Osteocyte (in vitro differentiated cells): ENCODE data around the gene NHS. TPM values are rescaled to one million over a fixed set of nuclear protein-coding genes. Genes with fewer than 3 reads are reported as not detected.

Experiments used
- DNase-seq: peaks from one replicate; pipeline ENCODE4 v3.0.0; 2021; ENCODE audit warnings: mixed read lengths; ENCODE audit not compliant: unreplicated experiment; ENCODE audit errors: extremely low spot score
- H3K27ac Mint-ChIP-seq: one replicate; pipeline ENCODE4 v1.8.0; 2021; ENCODE audit warnings: mild to moderate bottlenecking, mixed read lengths; ENCODE audit not compliant: unreplicated experiment
- H3K27me3 Mint-ChIP-seq: one replicate; pipeline ENCODE4 v1.8.0; 2021; ENCODE audit warnings: mixed read lengths; ENCODE audit not compliant: unreplicated experiment
- H3K36me3 Mint-ChIP-seq: one replicate; pipeline ENCODE4 v1.8.0; 2021; ENCODE audit warnings: mixed read lengths; ENCODE audit not compliant: unreplicated experiment
- H3K4me1 Mint-ChIP-seq: one replicate; pipeline ENCODE4 v1.8.0; 2021; ENCODE audit warnings: mixed read lengths; ENCODE audit not compliant: unreplicated experiment
- H3K4me3 Mint-ChIP-seq: one replicate; pipeline ENCODE4 v1.8.0; 2021; ENCODE audit warnings: mild to moderate bottlenecking, moderate library complexity, mixed read lengths; ENCODE audit not compliant: unreplicated experiment
- H3K9me3 Mint-ChIP-seq: one replicate; pipeline ENCODE4 v1.8.0; 2021; ENCODE audit warnings: mixed read lengths; ENCODE audit not compliant: unreplicated experiment
- total RNA-seq: library from RNA; stranded (reverse); gene quantifications from 2 replicates; pipeline ENCODE4 v1.2.1, GENCODE V29; 2021
- TF ChIP-seq, protein P1 (sequence below): fragments of 200-600 bp; sonication (generic); IDR thresholded peaks from 2 replicates; pipeline ENCODE4 v1.5.0; 2021; ENCODE audit warnings: antibody characterized with exemption, mild to moderate bottlenecking, moderate library complexity

NHS gene
- total RNA-seq, 1 donor from 2014 or later, result 4.3 TPM

GRCh38 chrX:17594693-17595092 is 219.7 kb downstream of the NHS start:
- no peak overlapping the region for H3K4me3 Mint-ChIP-seq
- H3K9me3 Mint-ChIP-seq, result no peaks in the 10 kb centered on the region
- DNase-seq, result no peak
- H3K27ac Mint-ChIP-seq, result no peak overlapping the region
- TF ChIP-seq, protein P1, sequence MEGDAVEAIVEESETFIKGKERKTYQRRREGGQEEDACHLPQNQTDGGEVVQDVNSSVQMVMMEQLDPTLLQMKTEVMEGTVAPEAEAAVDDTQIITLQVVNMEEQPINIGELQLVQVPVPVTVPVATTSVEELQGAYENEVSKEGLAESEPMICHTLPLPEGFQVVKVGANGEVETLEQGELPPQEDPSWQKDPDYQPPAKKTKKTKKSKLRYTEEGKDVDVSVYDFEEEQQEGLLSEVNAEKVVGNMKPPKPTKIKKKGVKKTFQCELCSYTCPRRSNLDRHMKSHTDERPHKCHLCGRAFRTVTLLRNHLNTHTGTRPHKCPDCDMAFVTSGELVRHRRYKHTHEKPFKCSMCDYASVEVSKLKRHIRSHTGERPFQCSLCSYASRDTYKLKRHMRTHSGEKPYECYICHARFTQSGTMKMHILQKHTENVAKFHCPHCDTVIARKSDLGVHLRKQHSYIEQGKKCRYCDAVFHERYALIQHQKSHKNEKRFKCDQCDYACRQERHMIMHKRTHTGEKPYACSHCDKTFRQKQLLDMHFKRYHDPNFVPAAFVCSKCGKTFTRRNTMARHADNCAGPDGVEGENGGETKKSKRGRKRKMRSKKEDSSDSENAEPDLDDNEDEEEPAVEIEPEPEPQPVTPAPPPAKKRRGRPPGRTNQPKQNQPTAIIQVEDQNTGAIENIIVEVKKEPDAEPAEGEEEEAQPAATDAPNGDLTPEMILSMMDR, result no peak
- H3K36me3 Mint-ChIP-seq, result no peaks in the 10 kb centered on the region
- no peaks in the 10 kb centered on the region for H3K27me3 Mint-ChIP-seq
- H3K4me1 Mint-ChIP-seq, result peaks cover 61% of the 10 kb centered on the region

DNA sequence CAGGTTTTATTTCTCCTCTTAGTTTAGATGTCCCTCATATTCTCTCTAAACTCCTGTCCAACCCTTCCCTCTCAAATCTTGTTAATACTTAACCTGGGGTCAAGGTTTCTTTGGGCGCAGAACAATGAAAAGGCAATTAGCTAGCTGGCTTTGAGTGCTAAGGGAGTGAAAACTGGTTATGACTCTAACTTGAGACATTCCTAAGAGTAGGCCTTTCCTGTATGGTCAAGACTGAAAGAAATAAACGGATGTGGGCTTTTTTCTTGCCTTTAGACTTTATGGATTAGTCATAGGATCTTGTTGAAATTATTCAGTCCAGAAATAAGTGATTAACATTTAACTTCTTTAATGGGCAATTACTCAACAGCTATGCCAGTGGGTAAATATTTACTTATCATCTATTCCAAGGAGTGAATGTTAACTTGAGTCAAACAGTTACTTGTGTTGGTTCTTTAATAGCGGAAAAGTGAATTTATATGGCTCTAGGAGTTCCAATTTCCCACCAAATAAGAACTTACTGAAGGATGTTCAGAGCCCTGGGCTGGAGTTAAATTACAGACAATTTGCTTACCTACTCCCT is 220.5 kb downstream of the NHS start:
- Mint-ChIP-seq H3K36me3 (no peaks in the 10 kb centered on the region), H3K27me3 (no peaks in the 10 kb centered on the region), H3K9me3 (no peaks in the 10 kb centered on the region), H3K27ac (no peak overlapping the region), H3K4me3 (no peak overlapping the region), H3K4me1 (peaks cover 65% of the 10 kb centered on the region)
- DNase-seq, result no peak
- TF ChIP-seq, protein P1, result no peak

- Mint-ChIP-seq H3K9me3 (no peaks in the 10 kb centered on the region), H3K4me3 (no peak overlapping the region), H3K27me3 (no peaks in the 10 kb centered on the region), H3K4me1 (peaks cover 66% of the 10 kb centered on the region), H3K27ac (peak overlapping the region; percentile 16), H3K36me3 (no peaks in the 10 kb centered on the region)
- TF ChIP-seq, protein P1, result no peak
- DNase-seq, result no peak
These were observed 221.1 kb downstream of the NHS start for GRCh38 chrX:17596061-17596460.

DNA sequence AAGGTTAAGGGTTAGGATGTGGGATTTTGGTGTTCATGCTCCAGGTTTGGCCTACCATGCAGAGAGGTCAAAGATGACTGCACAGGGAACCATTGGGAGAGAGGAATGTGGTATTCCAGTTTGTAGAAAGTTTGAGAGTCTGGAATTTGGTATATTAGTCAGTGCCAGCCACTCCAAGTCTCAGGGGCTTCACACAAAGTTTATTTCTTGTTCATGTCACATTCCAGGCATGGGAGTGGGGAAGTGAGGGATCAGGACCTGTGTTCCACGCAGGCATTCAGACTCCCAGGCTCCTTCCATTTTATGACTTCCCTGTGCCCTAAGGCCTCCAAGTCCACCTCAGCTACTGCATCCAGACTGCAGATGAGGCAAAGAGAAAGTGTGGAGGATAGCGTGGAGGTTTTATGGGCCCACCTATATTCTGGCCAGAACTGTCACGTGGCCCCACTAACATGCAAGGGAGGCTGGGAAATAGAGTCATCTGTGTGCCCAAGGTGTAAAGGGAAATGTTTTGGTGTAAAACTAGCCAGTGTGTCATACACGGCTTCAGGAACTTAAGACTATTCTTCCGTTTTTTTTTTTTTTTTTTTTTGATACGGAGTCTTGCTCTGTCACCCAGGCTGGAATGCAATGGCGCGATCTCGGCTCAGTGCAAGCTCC is 221.7 kb downstream of the NHS start:
- Mint-ChIP-seq H3K4me3 (no peak overlapping the region), H3K36me3 (no peaks in the 10 kb centered on the region), H3K27ac (peak overlapping the region; percentile 20), H3K27me3 (no peaks in the 10 kb centered on the region), H3K9me3 (no peaks in the 10 kb centered on the region), H3K4me1 (peaks cover 64% of the 10 kb centered on the region)
- DNase-seq, result no peak
- TF ChIP-seq, protein P1, result no peak

- TF ChIP-seq, protein P1, result no peak
- Mint-ChIP-seq H3K9me3 (no peaks in the 10 kb centered on the region), H3K4me3 (no peak overlapping the region), H3K27me3 (no peaks in the 10 kb centered on the region), H3K36me3 (no peaks in the 10 kb centered on the region), H3K4me1 (peaks cover 59% of the 10 kb centered on the region), H3K27ac (peak overlapping the region; percentile 61)
- no peak for DNase-seq
These were observed 222.3 kb downstream of the NHS start for GRCh38 chrX:17597327-17597726.
